T-helper 2 cell (primary cell): ENCODE measurements around the gene SHROOM2.

ENCODE experiments used
- DNase-seq, 5 experiments: peaks; one replicate each; pipeline versions ENCODE4 v3.0.0 to v3.0.0-alpha.2; 2012 to 2022

The SHROOM2 gene

GRCh38 chrX:9871701-9872268, 85.6 kb downstream of the SHROOM2 start:
- no peak for DNase-seq

GRCh38 chrX:9873360-9873759, 87.1 kb downstream of the SHROOM2 start:
- no peak for DNase-seq

GRCh38 chrX:9873952-9874351, 87.7 kb downstream of the SHROOM2 start:
- peak in 3 of 5 experiments; percentile 21 to 59 (median 21) for DNase-seq

- no peak for DNase-seq
Observed at GRCh38 chrX:9874483-9874882, 88.3 kb downstream of the SHROOM2 start.

- DNase-seq, result no peak
Observed at GRCh38 chrX:9875801-9876200, 89.6 kb downstream of the SHROOM2 start.

- DNase-seq, result peak in 1 of 5 experiments; percentile 3
Observed at GRCh38 chrX:9876201-9876600, 90.0 kb downstream of the SHROOM2 start.

- DNase-seq, result no peak
Observed at GRCh38 chrX:9878146-9878820, 92.1 kb downstream of the SHROOM2 start.

GRCh38 chrX:9880237-9880636, 94.0 kb downstream of the SHROOM2 start:
- no peak for DNase-seq

- DNase-seq, result no peak
Observed at GRCh38 chrX:9880870-9881269, 94.6 kb downstream of the SHROOM2 start.

- no peak for DNase-seq
Observed at GRCh38 chrX:9882669-9883446, 96.6 kb downstream of the SHROOM2 start.

GRCh38 chrX:9884031-9884779, 98.0 kb downstream of the SHROOM2 start:
- DNase-seq, result no peak

- peak in 3 of 5 experiments; percentile 24 to 49 (median 38) for DNase-seq
Observed at GRCh38 chrX:9885150-9885549, 98.9 kb downstream of the SHROOM2 start.

- DNase-seq, result no peak
Observed at GRCh38 chrX:9887659-9888297, 101.5 kb downstream of the SHROOM2 start.

- DNase-seq, result no peak
Observed at GRCh38 chrX:9888953-9889470, 102.8 kb downstream of the SHROOM2 start.

- no peak for DNase-seq
Observed at GRCh38 chrX:9890681-9891091, 104.5 kb downstream of the SHROOM2 start.

- DNase-seq, result no peak
Observed at GRCh38 chrX:9895225-9895912, 109.1 kb downstream of the SHROOM2 start.

- DNase-seq, result no peak
Observed at GRCh38 chrX:9897761-9898161, 111.5 kb downstream of the SHROOM2 start.

- peak in 1 of 5 experiments; percentile 25 for DNase-seq
Observed at GRCh38 chrX:9899640-9900111, 113.4 kb downstream of the SHROOM2 start.

- no peak for DNase-seq
Observed at GRCh38 chrX:9902656-9903055, 116.4 kb downstream of the SHROOM2 start.

- DNase-seq, result no peak
Observed at GRCh38 chrX:9903146-9903545, 116.9 kb downstream of the SHROOM2 start.

- no peak for DNase-seq
Observed at GRCh38 chrX:9905288-9905687, 119.1 kb downstream of the SHROOM2 start.

- no peak for DNase-seq
Observed at GRCh38 chrX:9905721-9906120, 119.5 kb downstream of the SHROOM2 start.
